H1 (cell line): ENCODE measurements around the gene ALG10. TPM values are rescaled to one million over a fixed set of nuclear protein-coding genes. Genes with fewer than 3 reads are reported as not detected.

Source experiments
- CTCF ChIA-PET: fragments of 300-600 bp; sonication (Branson Sonifier 250); formaldehyde crosslinking; loops from one replicate; lab custom pipeline; 2021; ENCODE audit not compliant: partially characterized antibody; lab: Charles Lee
- POLR2A ChIA-PET: fragments of 300-600 bp; sonication (Branson Sonifier 250); formaldehyde crosslinking; loops from one replicate; lab custom pipeline; 2021; ENCODE audit warnings: inconsistent platforms; ENCODE audit not compliant: partially characterized antibody; lab: Charles Lee
- DNase-seq, 2 experiments: peaks; one replicate each; pipeline versions ENCODE4 v3.0.0 to v3.0.0-alpha.2; 2010 to 2022; ENCODE audit warnings: low spot score in 2 of 2, low read depth in 1 of 2, mixed read lengths in 1 of 2
- FAIRE-seq: peaks from 2 replicates; lab custom pipeline; 2011; peaks lifted over from hg19 to GRCh38; lab: Jason Lieb, UNC
- H2AFZ ChIP-seq: 2 replicates; pipeline ENCODE4 v1.8.1; 2012; ENCODE audit warnings: low read length, inconsistent platforms
- H2AK5ac ChIP-seq: 2 replicates; pipeline ENCODE4 v1.6.1; 2013; ENCODE audit warnings: low read depth, low read length
- H2BK120ac ChIP-seq: replicated peaks from 2 replicates; pipeline ENCODE3; 2013; ENCODE audit warnings: low read depth, low read length, inconsistent platforms
- H2BK12ac ChIP-seq: 2 replicates; pipeline ENCODE4 v1.6.1; 2013; ENCODE audit warnings: low read depth, low read length
- H2BK15ac ChIP-seq: 2 replicates; pipeline ENCODE4 v1.6.1; 2013; ENCODE audit warnings: low read length
- H2BK20ac ChIP-seq: 2 replicates; pipeline ENCODE4 v1.6.1; 2013; ENCODE audit warnings: low read length
- H2BK5ac ChIP-seq: 2 replicates; pipeline ENCODE4 v1.6.1; 2013; ENCODE audit warnings: low read depth, low read length
- H3K14ac ChIP-seq: 2 replicates; pipeline ENCODE4 v1.6.1; 2013; ENCODE audit warnings: inconsistent platforms; ENCODE audit not compliant: insufficient read length
- H3K18ac ChIP-seq: 2 replicates; pipeline ENCODE4 v1.6.1; 2013; ENCODE audit warnings: low read length; ENCODE audit errors: extremely low read depth
- H3K23ac ChIP-seq: 2 replicates; pipeline ENCODE4 v1.6.1; 2013; ENCODE audit warnings: inconsistent platforms; ENCODE audit not compliant: insufficient read length
- H3K23me2 ChIP-seq: 2 replicates; pipeline ENCODE4 v1.6.1; 2013; ENCODE audit warnings: low read depth, low read length
- H3K27ac ChIP-seq: 2 replicates; pipeline ENCODE4 v1.6.1; 2011; ENCODE audit warnings: low read depth, low read length, inconsistent platforms
- H3K27me3 ChIP-seq, 4 experiments: replicated peaks in 1 of 4; 1 replicate in 1 of 4; 2 replicates in 3 of 4; pipeline versions ENCODE4 v1.6.1 to v1.8.1; 2011 to 2013; ENCODE audit warnings: low read length in 3 of 4, mild to moderate bottlenecking in 3 of 4, inconsistent platforms in 2 of 4, mixed read lengths in 2 of 4, moderate library complexity in 1 of 4; ENCODE audit not compliant: control insufficient read depth in 3 of 4, insufficient read depth in 3 of 4; ENCODE audit errors: extremely low read depth in 1 of 4
- H3K36me3 ChIP-seq, 4 experiments: 2 replicates each; pipeline versions ENCODE4 v1.6.1 to v1.8.1; 2011 to 2013; ENCODE audit warnings: mild to moderate bottlenecking in 4 of 4, low read length in 3 of 4, moderate library complexity in 2 of 4, control low read depth in 1 of 4, inconsistent platforms in 1 of 4; ENCODE audit not compliant: insufficient read depth in 4 of 4, control insufficient read depth in 2 of 4
- H3K4ac ChIP-seq: replicated peaks from 2 replicates; pipeline ENCODE3; 2013; ENCODE audit warnings: low read length, low read depth, mixed read lengths, inconsistent platforms; ENCODE audit not compliant: insufficient read length
- H3K4me1 ChIP-seq, 4 experiments: replicated peaks in 1 of 4; 1 replicate in 1 of 4; 2 replicates in 3 of 4; pipeline versions ENCODE4 v1.6.1 to v1.8.1; 2011 to 2013; ENCODE audit warnings: low read length in 3 of 4, inconsistent platforms in 2 of 4, mixed read lengths in 1 of 4; ENCODE audit not compliant: insufficient read depth in 4 of 4, control insufficient read depth in 3 of 4
- H3K4me2 ChIP-seq, 2 experiments: 2 replicates each; pipeline versions ENCODE4 v1.6.1 to v1.8.1; 2011 to 2013; ENCODE audit warnings: low read depth in 2 of 2, low read length in 2 of 2, control low read depth in 1 of 2, inconsistent platforms in 1 of 2, mild to moderate bottlenecking in 1 of 2; ENCODE audit not compliant: insufficient read depth in 1 of 2
- H3K4me3 ChIP-seq, 4 experiments: fragments of 200-600, 300-600 bp in 1 of 4; sonication (generic), shearing (Covaris generic), sonication (Bioruptor Twin) in 1 of 4; 2 replicates each; pipeline versions ENCODE4 v1.5.1 to v1.8.1; 2011 to 2016; ENCODE audit warnings: low read length in 4 of 4, low read depth in 3 of 4, control low read depth in 2 of 4, inconsistent platforms in 2 of 4, mild to moderate bottlenecking in 2 of 4, mixed read lengths in 1 of 4, moderate library complexity in 1 of 4; ENCODE audit not compliant: insufficient read depth in 2 of 4; ENCODE audit errors: extremely low read depth in 1 of 4
- H3K56ac ChIP-seq: replicated peaks from 2 replicates; pipeline ENCODE3; 2013; ENCODE audit warnings: low read depth, mild to moderate bottlenecking, mixed read lengths, low read length, inconsistent platforms; ENCODE audit not compliant: insufficient read length
- H3K79me1 ChIP-seq: 2 replicates; pipeline ENCODE4 v1.6.1; 2013; ENCODE audit warnings: low read depth, low read length, control low read depth
- H3K79me2 ChIP-seq, 2 experiments: 2 replicates each; pipeline versions ENCODE4 v1.6.1 to v1.8.1; 2012 to 2013; ENCODE audit warnings: low read length in 2 of 2, mild to moderate bottlenecking in 2 of 2, inconsistent platforms in 1 of 2; ENCODE audit not compliant: insufficient read depth in 2 of 2, control insufficient read depth in 1 of 2
- H3K9ac ChIP-seq, 4 experiments: replicated peaks in 1 of 4; 1 replicate in 1 of 4; 2 replicates in 3 of 4; pipeline versions ENCODE4 v1.6.1 to v1.8.1; 2011 to 2013; ENCODE audit warnings: low read depth in 3 of 4, low read length in 3 of 4, control low read depth in 2 of 4, mild to moderate bottlenecking in 2 of 4, moderate library complexity in 2 of 4, inconsistent platforms in 1 of 4; ENCODE audit errors: extremely low read depth in 1 of 4
- H3K9me3 ChIP-seq, 2 experiments: 2 replicates each; pipeline versions ENCODE4 v1.6.1 to v1.8.1; 2012 to 2013; ENCODE audit warnings: mild to moderate bottlenecking in 2 of 2, moderate library complexity in 2 of 2, control low read depth in 1 of 2, inconsistent platforms in 1 of 2, low read depth in 1 of 2, low read length in 1 of 2, mixed read lengths in 1 of 2; ENCODE audit not compliant: insufficient read depth in 2 of 2
- H4K20me1 ChIP-seq, 2 experiments: replicated peaks in 1 of 2; 2 replicates each; pipeline versions ENCODE3 to v1.8.1; 2011 to 2013; ENCODE audit warnings: inconsistent platforms in 2 of 2, low read length in 2 of 2, mild to moderate bottlenecking in 1 of 2; ENCODE audit not compliant: insufficient read depth in 2 of 2, control insufficient read depth in 1 of 2
- H4K5ac ChIP-seq: 2 replicates; pipeline ENCODE4 v1.6.1; 2013; ENCODE audit warnings: low read length, low read depth, mixed read lengths, inconsistent platforms; ENCODE audit not compliant: insufficient read length
- H4K8ac ChIP-seq: 2 replicates; pipeline ENCODE4 v1.8.0; 2013; ENCODE audit warnings: mild to moderate bottlenecking, moderate library complexity, low read length, inconsistent platforms; ENCODE audit not compliant: insufficient read depth; ENCODE audit errors: extremely low read depth
- H4K91ac ChIP-seq: replicated peaks from 2 replicates; pipeline ENCODE3; 2013; ENCODE audit warnings: low read length, mixed read lengths, inconsistent platforms; ENCODE audit not compliant: insufficient read length
- CBX8 ChIP-seq: fragments of 300-800, 300-1000 bp; sonication (generic); IDR thresholded peaks from 2 replicates; pipeline ENCODE4 v1.7.1; 2016; ENCODE audit warnings: low read depth, low read length, borderline replicate concordance
- CHD1 ChIP-seq: IDR thresholded peaks from 2 replicates; pipeline ENCODE4 v1.6.1; 2012; ENCODE audit warnings: low read depth, low read length, improper control_type of control experiment
- FOSL1 ChIP-seq: IDR thresholded peaks from 2 replicates; pipeline ENCODE4 v1.6.1; 2011; ENCODE audit warnings: mild to moderate bottlenecking, low read depth, low read length, moderate library complexity; ENCODE audit not compliant: insufficient read depth
- HDAC6 ChIP-seq: IDR thresholded peaks from one replicate; pipeline ENCODE4 v1.7.1; 2012; ENCODE audit warnings: low read depth, mild to moderate bottlenecking, inconsistent platforms, low read length, moderate library complexity
- MAFK ChIP-seq: IDR thresholded peaks from 2 replicates; pipeline ENCODE4 v1.6.1; 2012; ENCODE audit warnings: low read depth, mild to moderate bottlenecking, improper control_type of control experiment, low read length
- SP2 ChIP-seq: IDR thresholded peaks from 2 replicates; pipeline ENCODE4 v1.6.1; 2012; ENCODE audit warnings: mild to moderate bottlenecking, low read length, inconsistent platforms
- SP4 ChIP-seq: IDR thresholded peaks from 2 replicates; pipeline ENCODE4 v1.6.1; 2012; ENCODE audit warnings: low read length, inconsistent platforms
- SUZ12 ChIP-seq: fragments of 200-600 bp; sonication (generic); IDR thresholded peaks from 2 replicates; pipeline ENCODE4 v1.6.1; 2012; ENCODE audit warnings: mild to moderate bottlenecking, inconsistent platforms, low read length, moderate library complexity, mixed read lengths
- WGBS, 2 experiments: shearing (Covaris generic) in 1 of 2; methylation state at CpG; one replicate each; pipeline versions ENCODE4 v1.1.6 to v1.1.7; 2013 to 2015; ENCODE audit warnings: low lambda C conversion rate in 2 of 2, mixed read lengths in 2 of 2, inconsistent platforms in 1 of 2, low coverage in 1 of 2, missing lambda C conversion rate in 1 of 2; ENCODE audit not compliant: insufficient replicate concordance in 2 of 2, insufficient coverage in 1 of 2, insufficient read length in 1 of 2; ENCODE audit errors: extremely low coverage in 1 of 2, missing lambda C conversion rate in 1 of 2; 5-methylcytosine and 5-hydroxymethylcytosine counted together
- polyA plus RNA-seq, 7 experiments: library from polyadenylated mRNA; depleted of rRNA in 3 of 7; stranded (reverse) in 5 of 7; unstranded in 2 of 7; fragments of >200 nt in 5 of 7; fragments of 200-250 nt in 2 of 7; gene quantifications; 1 replicate in 5 of 7; 2 replicates in 1 of 7; 4 replicates in 1 of 7; pipeline versions ENCODE4 v1.2.1 to v1.2.3, GENCODE V29; 2011 to 2013; ENCODE audit warnings: missing spikeins in 2 of 7, mixed read lengths in 2 of 7
- total RNA-seq: library from RNA; stranded (reverse); fragmentation: NEBNext Ultra II Directional; extraction: Animal tissue kit (Norgen Biotek cat#: 25700); gene quantifications from 2 replicates; pipeline ENCODE4 v1.2.1, GENCODE V29; 2021
- TF ChIP-seq, protein P1 (sequence below), 3 experiments: IDR thresholded peaks; 1 replicate in 2 of 3; 2 replicates in 1 of 3; pipeline versions ENCODE4 v1.5.1 to v1.6.1; 2011; ENCODE audit warnings: low read length in 3 of 3, mild to moderate bottlenecking in 3 of 3, inconsistent platforms in 2 of 3, low read depth in 1 of 3, moderate library complexity in 1 of 3; ENCODE audit not compliant: insufficient read depth in 1 of 3; ENCODE audit errors: control extremely low read depth in 1 of 3
- TF ChIP-seq, protein P2 (sequence below): IDR thresholded peaks from 2 replicates; pipeline ENCODE4 v1.6.1; 2012; ENCODE audit warnings: inconsistent platforms

Gene ALG10
- total and polyA plus RNA-seq, 2 of the 8 experiments (the other 6 are each of a cell fraction or from before 2014, with no cell fraction given) = 9.1 to 11.0 TPM

DNA sequence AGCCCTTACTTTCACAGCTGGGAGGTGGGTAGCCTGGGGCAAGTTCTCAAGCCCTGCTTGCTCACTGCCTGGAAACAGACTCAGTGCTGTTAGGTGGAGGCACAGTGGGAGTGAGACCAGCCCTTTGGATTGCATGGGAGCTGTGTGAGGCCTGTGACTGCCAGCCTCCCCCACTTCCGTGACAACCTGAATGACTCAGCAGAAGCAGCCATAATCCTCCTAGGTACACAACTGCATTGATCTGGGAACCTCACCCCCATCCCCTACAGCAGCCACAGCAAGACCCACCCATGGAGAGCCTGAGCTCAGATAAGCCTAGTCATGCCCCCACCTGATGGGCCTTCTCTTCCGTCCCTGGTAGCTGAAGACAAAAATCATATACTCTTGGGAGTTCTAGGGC lies 26.4 kb downstream of the ALG10 start:
- H3K23me2 ChIP-seq = no peaks in the 10 kb centered on the region
- no peak overlapping the region for H2AK5ac ChIP-seq
- no peak overlapping the region for H2BK15ac ChIP-seq
- H3K9ac ChIP-seq = no peak overlapping the region
- H2BK20ac ChIP-seq = no peak overlapping the region
- no peak overlapping the region for H3K4ac ChIP-seq
- POLR2A ChIA-PET = no interaction called here
- H3K14ac ChIP-seq = no peak overlapping the region
- FAIRE-seq (no peak), DNase-seq (no peak)
- no peak overlapping the region for H3K56ac ChIP-seq
- no peak overlapping the region for H2BK120ac ChIP-seq
- H3K4me2 ChIP-seq = no peak overlapping the region
- no peak overlapping the region for H2AFZ ChIP-seq
- H3K79me1 ChIP-seq = no peaks in the 10 kb centered on the region
- H4K91ac ChIP-seq = no peak overlapping the region
- H3K4me3 ChIP-seq = no peak overlapping the region
- no peaks in the 10 kb centered on the region for H4K20me1 ChIP-seq
- no peak overlapping the region for H2BK5ac ChIP-seq
- peaks cover 30 to 43% of the 10 kb centered on the region in 2 experiments for H3K9me3 ChIP-seq
- WGBS, 2 experiments = 86% methylated on average over 2 of the region's 2 CpGs; no CpG with 5 or more reads in 1 of the 2 experiments
- H3K23ac ChIP-seq = no peak overlapping the region
- H3K79me2 ChIP-seq = no peaks in the 10 kb centered on the region
- H2BK12ac ChIP-seq = no peak overlapping the region
- no peak overlapping the region for H3K27ac ChIP-seq
- CTCF ChIA-PET = no interaction called here
- H4K8ac ChIP-seq = no peak overlapping the region
- no peak overlapping the region for H4K5ac ChIP-seq
- TF ChIP-seq CHD1 (no peak), SUZ12 (no peak), SP2 (no peak), FOSL1 (no peak), HDAC6 (no peak), SP4 (no peak), CBX8 (no peak), MAFK (no peak)
- TF ChIP-seq, protein P1, sequence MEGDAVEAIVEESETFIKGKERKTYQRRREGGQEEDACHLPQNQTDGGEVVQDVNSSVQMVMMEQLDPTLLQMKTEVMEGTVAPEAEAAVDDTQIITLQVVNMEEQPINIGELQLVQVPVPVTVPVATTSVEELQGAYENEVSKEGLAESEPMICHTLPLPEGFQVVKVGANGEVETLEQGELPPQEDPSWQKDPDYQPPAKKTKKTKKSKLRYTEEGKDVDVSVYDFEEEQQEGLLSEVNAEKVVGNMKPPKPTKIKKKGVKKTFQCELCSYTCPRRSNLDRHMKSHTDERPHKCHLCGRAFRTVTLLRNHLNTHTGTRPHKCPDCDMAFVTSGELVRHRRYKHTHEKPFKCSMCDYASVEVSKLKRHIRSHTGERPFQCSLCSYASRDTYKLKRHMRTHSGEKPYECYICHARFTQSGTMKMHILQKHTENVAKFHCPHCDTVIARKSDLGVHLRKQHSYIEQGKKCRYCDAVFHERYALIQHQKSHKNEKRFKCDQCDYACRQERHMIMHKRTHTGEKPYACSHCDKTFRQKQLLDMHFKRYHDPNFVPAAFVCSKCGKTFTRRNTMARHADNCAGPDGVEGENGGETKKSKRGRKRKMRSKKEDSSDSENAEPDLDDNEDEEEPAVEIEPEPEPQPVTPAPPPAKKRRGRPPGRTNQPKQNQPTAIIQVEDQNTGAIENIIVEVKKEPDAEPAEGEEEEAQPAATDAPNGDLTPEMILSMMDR (IDR thresholded peaks at IDR 0.05; ENCODE audit: control extremely low read depth in 1 of 3, insufficient read depth in 1 of 3, low read depth in 1 of 3, low read length in 3 of 3) = no peak
- TF ChIP-seq, protein P2, sequence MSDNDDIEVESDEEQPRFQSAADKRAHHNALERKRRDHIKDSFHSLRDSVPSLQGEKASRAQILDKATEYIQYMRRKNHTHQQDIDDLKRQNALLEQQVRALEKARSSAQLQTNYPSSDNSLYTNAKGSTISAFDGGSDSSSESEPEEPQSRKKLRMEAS = no peak
- H3K4me1 ChIP-seq = no peaks in the 10 kb centered on the region
- H3K27me3 ChIP-seq = no peaks in the 10 kb centered on the region
- H3K36me3 ChIP-seq = no peaks in the 10 kb centered on the region
- no peak overlapping the region for H3K18ac ChIP-seq
